ENCODE results near the gene FAM174B. TPM values are rescaled to one million over a fixed set of nuclear protein-coding genes. Genes with fewer than 3 reads are reported as not detected.

The FAM174B gene
- total and polyA plus RNA-seq, 2 donors from 2014 or later, result 9.8 to 13.8 TPM

DNA sequence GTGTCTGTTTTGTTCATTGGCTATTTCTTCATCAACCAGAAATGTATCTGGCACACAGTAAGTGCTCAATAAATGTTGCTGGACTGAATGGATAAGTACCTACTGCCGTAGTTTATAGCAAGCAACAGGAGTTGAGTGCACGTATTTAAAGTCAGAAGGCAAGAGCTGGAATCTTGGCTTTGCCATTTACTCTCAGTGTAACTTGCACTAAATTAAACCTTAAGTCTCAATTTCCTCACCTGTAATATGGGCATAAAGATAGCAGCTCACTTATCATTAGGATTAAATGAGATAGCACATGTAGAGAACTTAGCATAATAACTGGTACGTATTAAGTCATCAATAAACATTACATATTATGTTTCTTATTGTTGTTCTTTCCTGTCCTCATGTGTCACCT lies 13.0 kb upstream of the FAM174B start:
- H3K4me3 ChIP-seq (ENCODE audit: low read length in 3 of 3), result no peak overlapping the region
- no peaks in the 10 kb centered on the region for H3K36me3 ChIP-seq (ENCODE audit: control insufficient read depth in 2 of 3, insufficient read depth in 3 of 3, low read length in 3 of 3)
- intact Hi-C loops (cut with DNase I), result no loop called here
- FAIRE-seq, result no peak
- peaks cover 0 to 7% (median 0%) of the 10 kb centered on the region in 3 donors for H3K4me1 ChIP-seq (ENCODE audit: control insufficient read depth in 2 of 3, insufficient read depth in 2 of 3, low read depth in 1 of 3, low read length in 3 of 3)
- H3K27ac ChIP-seq (ENCODE audit: low read depth in 2 of 2, low read length in 2 of 2), result no peak overlapping the region
- H3K27me3 ChIP-seq (ENCODE audit: control insufficient read depth, insufficient read depth, low read length), result no peaks in the 10 kb centered on the region
- no peak for DNase-seq
- H3K9ac ChIP-seq (ENCODE audit: low read length in 3 of 3), result no peak overlapping the region
- H3K9me3 ChIP-seq (ENCODE audit: control insufficient read depth in 2 of 3, insufficient read depth in 1 of 3, low read length in 3 of 3), result no peaks in the 10 kb centered on the region
- TF ChIP-seq, protein P1, sequence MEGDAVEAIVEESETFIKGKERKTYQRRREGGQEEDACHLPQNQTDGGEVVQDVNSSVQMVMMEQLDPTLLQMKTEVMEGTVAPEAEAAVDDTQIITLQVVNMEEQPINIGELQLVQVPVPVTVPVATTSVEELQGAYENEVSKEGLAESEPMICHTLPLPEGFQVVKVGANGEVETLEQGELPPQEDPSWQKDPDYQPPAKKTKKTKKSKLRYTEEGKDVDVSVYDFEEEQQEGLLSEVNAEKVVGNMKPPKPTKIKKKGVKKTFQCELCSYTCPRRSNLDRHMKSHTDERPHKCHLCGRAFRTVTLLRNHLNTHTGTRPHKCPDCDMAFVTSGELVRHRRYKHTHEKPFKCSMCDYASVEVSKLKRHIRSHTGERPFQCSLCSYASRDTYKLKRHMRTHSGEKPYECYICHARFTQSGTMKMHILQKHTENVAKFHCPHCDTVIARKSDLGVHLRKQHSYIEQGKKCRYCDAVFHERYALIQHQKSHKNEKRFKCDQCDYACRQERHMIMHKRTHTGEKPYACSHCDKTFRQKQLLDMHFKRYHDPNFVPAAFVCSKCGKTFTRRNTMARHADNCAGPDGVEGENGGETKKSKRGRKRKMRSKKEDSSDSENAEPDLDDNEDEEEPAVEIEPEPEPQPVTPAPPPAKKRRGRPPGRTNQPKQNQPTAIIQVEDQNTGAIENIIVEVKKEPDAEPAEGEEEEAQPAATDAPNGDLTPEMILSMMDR (IDR thresholded peaks at IDR 0.05; ENCODE audit: borderline replicate concordance, extremely low read depth, insufficient read depth), result no peak

DNA sequence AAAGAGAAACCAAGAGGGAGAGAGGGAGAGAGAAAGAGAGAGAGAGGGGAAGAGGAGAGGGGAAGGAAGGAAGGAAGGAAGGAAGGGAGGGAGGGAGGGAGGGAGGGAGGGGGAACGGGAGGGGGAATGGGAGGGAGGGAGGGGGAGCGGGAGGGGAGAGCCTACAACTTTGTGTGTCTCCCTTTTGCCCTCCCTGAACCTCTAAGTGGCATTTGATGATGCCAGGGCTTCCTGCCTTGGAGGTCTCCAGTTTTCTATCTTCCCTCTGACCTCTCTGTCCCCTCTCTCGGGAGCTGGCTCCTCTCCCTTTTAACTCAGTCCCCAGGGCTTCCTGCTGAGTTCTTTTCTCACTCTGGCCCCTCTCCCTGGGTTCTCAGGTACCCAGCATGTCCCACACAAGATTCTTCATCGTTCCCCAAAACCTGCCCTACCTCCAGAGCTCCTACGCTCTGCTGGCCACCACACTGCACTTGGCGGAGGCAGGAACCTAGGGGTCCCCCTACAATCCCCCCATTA lies 12.5 kb upstream of the FAM174B start:
- no peak for FAIRE-seq
- TF ChIP-seq, protein P1 (IDR thresholded peaks at IDR 0.05; ENCODE audit: borderline replicate concordance, extremely low read depth, insufficient read depth), result no peak
- no peaks in the 10 kb centered on the region for H3K36me3 ChIP-seq (ENCODE audit: control insufficient read depth in 2 of 3, insufficient read depth in 3 of 3, low read length in 3 of 3)

DNA sequence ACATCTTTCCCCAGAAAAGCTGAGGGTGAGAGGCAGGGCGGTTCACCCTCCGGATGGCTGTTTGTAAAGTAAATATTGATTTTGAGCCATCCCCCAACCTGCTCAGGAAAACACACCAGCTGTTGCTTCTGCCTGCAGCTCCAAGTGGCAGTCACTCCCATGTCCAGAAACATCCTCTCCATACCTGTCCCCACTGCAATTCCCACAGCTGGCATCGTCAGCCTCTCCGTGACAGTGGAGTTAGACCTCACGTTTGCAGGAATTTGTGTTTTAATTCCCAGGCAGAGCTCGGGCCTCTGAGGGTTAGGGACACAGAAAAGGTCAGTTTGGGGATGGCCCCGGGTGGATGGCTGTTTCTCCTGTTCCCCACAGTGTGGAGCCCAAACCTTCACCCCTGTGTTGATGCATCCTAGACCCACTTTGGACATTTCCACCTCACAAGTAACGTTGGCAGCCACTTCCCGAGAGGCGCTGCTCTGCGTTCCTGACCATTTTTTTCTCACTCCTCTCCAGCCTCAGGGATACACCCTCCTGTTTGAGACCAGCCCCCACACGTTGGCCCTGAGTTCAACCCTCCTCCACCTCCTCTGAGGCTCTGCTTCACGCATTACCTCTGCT lies 11.8 kb upstream of the FAM174B start:
- no peak overlapping the region for H3K4me3 ChIP-seq (ENCODE audit: low read length in 3 of 3)
- H3K27ac ChIP-seq (ENCODE audit: low read depth in 2 of 2, low read length in 2 of 2), result peak overlapping the region in 1 of 2 donors; percentile 29
- no peaks in the 10 kb centered on the region for H3K9me3 ChIP-seq (ENCODE audit: control insufficient read depth in 2 of 3, insufficient read depth in 1 of 3, low read length in 3 of 3)
- H3K36me3 ChIP-seq (ENCODE audit: control insufficient read depth in 2 of 3, insufficient read depth in 3 of 3, low read length in 3 of 3), result no peaks in the 10 kb centered on the region
- no peaks in the 10 kb centered on the region for H3K27me3 ChIP-seq (ENCODE audit: control insufficient read depth, insufficient read depth, low read length)
- DNase-seq (peak in 4 of 5 donors; percentile 70 to 74 (median 72)), FAIRE-seq (no peak)
- TF ChIP-seq, protein P1 (IDR thresholded peaks at IDR 0.05; ENCODE audit: borderline replicate concordance, extremely low read depth, insufficient read depth), result no peak
- H3K4me1 ChIP-seq (ENCODE audit: control insufficient read depth in 2 of 3, insufficient read depth in 2 of 3, low read depth in 1 of 3, low read length in 3 of 3), result peaks cover 0 to 7% (median 0%) of the 10 kb centered on the region in 3 donors
- intact Hi-C loops (cut with DNase I), result no loop called here
- no peak overlapping the region for H3K9ac ChIP-seq (ENCODE audit: low read length in 3 of 3)

More for the DNA sequence above, 12.5 kb upstream of the FAM174B start:
- Histone ChIP-seq H3K9me3 (ENCODE audit: control insufficient read depth in 2 of 3, insufficient read depth in 1 of 3, low read length in 3 of 3) (no peaks in the 10 kb centered on the region), H3K4me3 (ENCODE audit: low read length in 3 of 3) (no peak overlapping the region), H3K27me3 (ENCODE audit: control insufficient read depth, insufficient read depth, low read length) (no peaks in the 10 kb centered on the region), H3K27ac (ENCODE audit: low read depth in 2 of 2, low read length in 2 of 2) (no peak overlapping the region), H3K9ac (ENCODE audit: low read length in 3 of 3) (no peak overlapping the region), H3K4me1 (ENCODE audit: control insufficient read depth in 2 of 3, insufficient read depth in 2 of 3, low read depth in 1 of 3, low read length in 3 of 3) (peaks cover 0 to 7% (median 0%) of the 10 kb centered on the region in 3 donors)
- intact Hi-C loops (cut with DNase I), result no loop called here
- no peak for DNase-seq
